HG03135 (cell line): ENCODE data around the gene STT3A.

Experiments used
- ATAC-seq: cut with Tn5 transposase; IDR thresholded peaks from one replicate; pipeline ENCODE4 v1.9.1; 2021; ENCODE audit warnings: mild to moderate bottlenecking, moderate library complexity; ENCODE audit not compliant: unreplicated experiment

Gene STT3A

GRCh38 chr11:125649465-125650166 is 57.0 kb downstream of the STT3A start:
- ATAC-seq: no peak

GRCh38 chr11:125662689-125663088 is 70.0 kb downstream of the STT3A start:
- no peak for ATAC-seq

- ATAC-seq: no peak
Observed at GRCh38 chr11:125663910-125664309, 71.3 kb downstream of the STT3A start.

- no peak for ATAC-seq
Observed at GRCh38 chr11:125667151-125667550, 74.5 kb downstream of the STT3A start.

- no peak for ATAC-seq
Observed at GRCh38 chr11:125670172-125670571, 77.5 kb downstream of the STT3A start.

- no peak for ATAC-seq
Observed at GRCh38 chr11:125671561-125671960, 78.9 kb downstream of the STT3A start.
